ENCODE results near the gene HOXC9.

GRCh38 chr12:53986686-53987483 lies 13.1 kb upstream of the HOXC9 start:
- TF ChIP-seq EZH2phosphoT487 (IDR thresholded peaks at IDR 0.05; ENCODE audit: borderline replicate concordance) (no peak), EZH2 (IDR thresholded peaks at IDR 0.05) (no peak), YY1 (IDR thresholded peaks at IDR 0.05; ENCODE audit: extremely low read depth, insufficient replicate concordance, low read depth, low read length) (no peak), CTCF (IDR thresholded peaks at IDR 0.05 in 2 of 3, conservative IDR thresholded peaks at IDR 0.05 in 1 of 3; ENCODE audit: borderline replicate concordance in 1 of 3, insufficient read depth in 1 of 3, low read depth in 2 of 3, low read length in 2 of 3) (no peak), EGR1 (IDR thresholded peaks at IDR 0.05; ENCODE audit: low read depth) (no peak), TCF7L2 (IDR thresholded peaks at IDR 0.05; ENCODE audit: borderline replicate concordance, extremely low read depth, insufficient read depth, insufficient read length) (no peak), POLR2AphosphoS5 (IDR thresholded peaks at IDR 0.05; ENCODE audit: low read depth, low read length) (no peak), POLR2A (IDR thresholded peaks at IDR 0.05; ENCODE audit: borderline replicate concordance, extremely low read depth, insufficient read depth, insufficient read length) (no peak), SP1 (IDR thresholded peaks at IDR 0.05; ENCODE audit: low read depth) (no peak), SIN3A (IDR thresholded peaks at IDR 0.05; ENCODE audit: low read depth) (no peak), CBX3 (IDR thresholded peaks at IDR 0.05; ENCODE audit: low read depth) (no peak), CEBPB (IDR thresholded peaks at IDR 0.05; ENCODE audit: low read depth) (no peak)
- TF ChIP-seq, protein P1, sequence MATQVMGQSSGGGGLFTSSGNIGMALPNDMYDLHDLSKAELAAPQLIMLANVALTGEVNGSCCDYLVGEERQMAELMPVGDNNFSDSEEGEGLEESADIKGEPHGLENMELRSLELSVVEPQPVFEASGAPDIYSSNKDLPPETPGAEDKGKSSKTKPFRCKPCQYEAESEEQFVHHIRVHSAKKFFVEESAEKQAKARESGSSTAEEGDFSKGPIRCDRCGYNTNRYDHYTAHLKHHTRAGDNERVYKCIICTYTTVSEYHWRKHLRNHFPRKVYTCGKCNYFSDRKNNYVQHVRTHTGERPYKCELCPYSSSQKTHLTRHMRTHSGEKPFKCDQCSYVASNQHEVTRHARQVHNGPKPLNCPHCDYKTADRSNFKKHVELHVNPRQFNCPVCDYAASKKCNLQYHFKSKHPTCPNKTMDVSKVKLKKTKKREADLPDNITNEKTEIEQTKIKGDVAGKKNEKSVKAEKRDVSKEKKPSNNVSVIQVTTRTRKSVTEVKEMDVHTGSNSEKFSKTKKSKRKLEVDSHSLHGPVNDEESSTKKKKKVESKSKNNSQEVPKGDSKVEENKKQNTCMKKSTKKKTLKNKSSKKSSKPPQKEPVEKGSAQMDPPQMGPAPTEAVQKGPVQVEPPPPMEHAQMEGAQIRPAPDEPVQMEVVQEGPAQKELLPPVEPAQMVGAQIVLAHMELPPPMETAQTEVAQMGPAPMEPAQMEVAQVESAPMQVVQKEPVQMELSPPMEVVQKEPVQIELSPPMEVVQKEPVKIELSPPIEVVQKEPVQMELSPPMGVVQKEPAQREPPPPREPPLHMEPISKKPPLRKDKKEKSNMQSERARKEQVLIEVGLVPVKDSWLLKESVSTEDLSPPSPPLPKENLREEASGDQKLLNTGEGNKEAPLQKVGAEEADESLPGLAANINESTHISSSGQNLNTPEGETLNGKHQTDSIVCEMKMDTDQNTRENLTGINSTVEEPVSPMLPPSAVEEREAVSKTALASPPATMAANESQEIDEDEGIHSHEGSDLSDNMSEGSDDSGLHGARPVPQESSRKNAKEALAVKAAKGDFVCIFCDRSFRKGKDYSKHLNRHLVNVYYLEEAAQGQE (IDR thresholded peaks at IDR 0.05; ENCODE audit: low read depth), result no peak

All from HCT116 (cell line).